ENCODE results near the gene VIPR2. TPM values are rescaled to one million over a fixed set of nuclear protein-coding genes. Genes with fewer than 3 reads are reported as not detected.

Gene VIPR2
- total RNA-seq, 1 experiment from 2014 or later: not detected

DNA sequence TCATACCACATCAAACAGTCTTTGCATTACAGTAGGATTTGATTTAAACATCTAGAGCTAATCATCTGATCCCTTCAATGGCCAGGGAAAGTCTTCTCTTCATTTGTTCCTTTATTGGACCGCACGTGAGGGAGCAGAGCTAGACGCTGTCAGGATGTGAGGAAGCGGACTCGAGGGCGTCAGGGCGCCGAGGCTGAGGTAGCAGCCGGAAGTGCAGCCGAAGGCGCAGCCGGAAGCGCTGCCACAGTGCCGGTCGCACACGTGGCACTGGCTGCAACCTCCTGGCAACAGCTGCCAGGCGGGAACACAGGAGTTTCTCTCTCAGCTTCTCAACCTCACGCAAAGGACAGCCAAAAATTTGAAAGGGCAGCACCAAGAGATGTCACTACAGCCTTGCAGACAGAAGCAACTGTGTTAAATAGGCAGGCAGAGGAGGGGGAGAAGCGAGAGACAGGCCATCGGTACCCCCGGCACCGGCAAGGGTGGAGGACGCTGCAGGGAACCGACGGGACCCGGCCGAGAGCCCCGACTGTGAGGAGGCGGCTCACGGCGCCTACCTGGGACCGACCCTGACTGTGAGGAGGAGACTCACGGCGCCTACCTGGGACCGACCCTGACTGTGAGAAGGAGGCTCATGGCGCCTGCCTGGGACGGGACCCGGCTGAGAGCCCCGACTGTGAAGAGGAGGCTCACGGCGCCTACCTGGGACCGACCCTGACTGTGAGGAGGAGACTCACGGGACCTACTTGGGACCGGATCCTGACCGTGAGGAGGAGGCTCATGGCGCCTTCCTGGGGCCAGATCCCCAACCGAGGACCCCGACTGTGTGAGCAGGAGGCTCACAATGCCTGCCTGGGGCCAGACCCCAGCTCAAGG is 32.3 kb downstream of the VIPR2 start:
- no peaks in the 10 kb centered on the region for H3K9me3 ChIP-seq (ENCODE audit: low read length)
- H3K9ac ChIP-seq (ENCODE audit: low read length): no peak overlapping the region
- H3K27ac ChIP-seq (ENCODE audit: low read length): no peak overlapping the region
- no peaks in the 10 kb centered on the region for H3K27me3 ChIP-seq (ENCODE audit: low read length)
- DNase-seq: no peak
- H2AFZ ChIP-seq (ENCODE audit: low read length): no peak overlapping the region
- no peaks in the 10 kb centered on the region for H3K79me2 ChIP-seq (ENCODE audit: low read length)
- H4K20me1 ChIP-seq (ENCODE audit: insufficient read depth, low read depth, low read length): no peaks in the 10 kb centered on the region
- no peak overlapping the region for H3K4me2 ChIP-seq (ENCODE audit: low read depth, low read length, poor library complexity, severe bottlenecking)
- H3K9me2 ChIP-seq (replicated peaks; ENCODE audit: insufficient read depth, low read length): no peaks in the 10 kb centered on the region
- no peaks in the 10 kb centered on the region for H3K36me3 ChIP-seq (ENCODE audit: insufficient read depth, low read length)
- no peak overlapping the region for H3K4me3 ChIP-seq (ENCODE audit: low read length)
- H3K4me1 ChIP-seq (ENCODE audit: low read length): no peaks in the 10 kb centered on the region

DNA sequence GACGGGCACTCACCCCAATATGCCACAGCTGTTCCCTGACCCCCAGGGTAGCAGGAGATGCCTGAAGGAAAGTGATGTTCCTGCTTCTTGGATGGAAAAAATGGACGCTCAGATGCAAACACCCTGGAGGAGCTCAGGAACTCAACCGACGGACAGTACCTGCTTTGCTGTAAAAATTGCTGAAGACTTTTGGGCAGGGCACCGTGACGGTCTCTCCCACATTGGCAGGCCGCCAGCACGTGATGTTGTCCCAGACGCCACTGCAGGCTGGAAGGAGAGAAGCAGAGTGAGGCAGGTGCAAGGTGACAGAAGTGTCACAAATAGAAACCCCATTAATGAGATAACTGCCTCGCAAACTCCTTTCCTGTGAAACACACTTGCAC is 35.0 kb downstream of the VIPR2 start:
- Histone ChIP-seq H2AFZ (ENCODE audit: low read length) (no peak overlapping the region), H3K4me1 (ENCODE audit: low read length) (no peaks in the 10 kb centered on the region), H3K4me2 (ENCODE audit: low read depth, low read length, poor library complexity, severe bottlenecking) (no peak overlapping the region), H3K79me2 (ENCODE audit: low read length) (no peaks in the 10 kb centered on the region), H3K27ac (ENCODE audit: low read length) (no peak overlapping the region), H3K27me3 (ENCODE audit: low read length) (no peaks in the 10 kb centered on the region), H3K4me3 (ENCODE audit: low read length) (no peak overlapping the region), H3K9me3 (ENCODE audit: low read length) (no peaks in the 10 kb centered on the region), H3K9me2 (replicated peaks; ENCODE audit: insufficient read depth, low read length) (no peaks in the 10 kb centered on the region), H3K9ac (ENCODE audit: low read length) (no peak overlapping the region), H3K36me3 (ENCODE audit: insufficient read depth, low read length) (no peaks in the 10 kb centered on the region), H4K20me1 (ENCODE audit: insufficient read depth, low read depth, low read length) (no peaks in the 10 kb centered on the region)
- no peak for DNase-seq

DNA sequence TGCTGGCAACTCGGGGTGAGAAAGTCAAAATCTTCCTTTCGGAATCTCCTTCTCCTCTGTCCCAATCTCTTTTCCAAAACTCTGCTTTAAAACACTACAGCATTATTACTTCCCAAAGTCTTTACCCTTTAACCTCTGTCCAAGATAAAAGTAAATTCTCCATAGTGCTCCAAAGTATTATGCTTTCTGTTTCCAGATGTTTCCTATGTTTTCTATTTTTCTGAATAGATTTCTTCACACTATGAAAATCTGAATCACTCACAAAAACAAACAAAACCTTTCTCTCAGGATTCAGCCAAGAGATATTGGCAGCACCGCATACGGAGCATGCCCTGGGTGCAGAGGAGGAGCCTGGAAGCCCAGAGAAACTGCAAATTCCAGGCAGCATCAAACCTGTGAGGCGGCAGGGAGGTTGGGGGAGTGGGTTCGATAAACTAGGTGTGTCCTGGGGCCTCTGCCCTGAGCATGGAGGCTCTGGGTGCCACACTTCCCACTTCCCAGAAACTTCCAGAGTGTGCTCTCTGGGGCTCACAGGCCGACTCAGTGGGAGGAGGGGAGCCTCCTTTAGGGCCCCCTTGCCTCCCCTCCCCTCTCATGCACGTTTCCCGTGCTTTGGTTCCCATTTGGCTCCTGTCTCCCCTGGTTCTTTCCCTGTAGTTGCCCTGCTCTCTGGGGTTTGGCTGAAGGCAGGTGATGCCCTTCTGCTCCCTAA is 35.6 kb downstream of the VIPR2 start:
- no peak overlapping the region for H3K4me2 ChIP-seq (ENCODE audit: low read depth, low read length, poor library complexity, severe bottlenecking)
- no peaks in the 10 kb centered on the region for H3K27me3 ChIP-seq (ENCODE audit: low read length)
- no peak overlapping the region for H3K4me3 ChIP-seq (ENCODE audit: low read length)
- H2AFZ ChIP-seq (ENCODE audit: low read length): no peak overlapping the region
- H4K20me1 ChIP-seq (ENCODE audit: insufficient read depth, low read depth, low read length): no peaks in the 10 kb centered on the region
- no peak overlapping the region for H3K9ac ChIP-seq (ENCODE audit: low read length)
- no peaks in the 10 kb centered on the region for H3K4me1 ChIP-seq (ENCODE audit: low read length)
- H3K9me3 ChIP-seq (ENCODE audit: low read length): no peaks in the 10 kb centered on the region
- H3K27ac ChIP-seq (ENCODE audit: low read length): no peak overlapping the region
- H3K9me2 ChIP-seq (replicated peaks; ENCODE audit: insufficient read depth, low read length): no peaks in the 10 kb centered on the region
- no peak for DNase-seq
- H3K79me2 ChIP-seq (ENCODE audit: low read length): no peaks in the 10 kb centered on the region
- H3K36me3 ChIP-seq (ENCODE audit: insufficient read depth, low read length): no peaks in the 10 kb centered on the region

GRCh38 chr7:159108491-159108890 is 36.2 kb downstream of the VIPR2 start:
- Histone ChIP-seq H3K9me2 (replicated peaks; ENCODE audit: insufficient read depth, low read length) (no peaks in the 10 kb centered on the region), H3K9ac (ENCODE audit: low read length) (no peak overlapping the region), H2AFZ (ENCODE audit: low read length) (no peak overlapping the region), H3K4me2 (ENCODE audit: low read depth, low read length, poor library complexity, severe bottlenecking) (no peak overlapping the region), H3K9me3 (ENCODE audit: low read length) (no peaks in the 10 kb centered on the region), H3K27me3 (ENCODE audit: low read length) (no peaks in the 10 kb centered on the region), H3K4me1 (ENCODE audit: low read length) (no peaks in the 10 kb centered on the region), H3K79me2 (ENCODE audit: low read length) (no peaks in the 10 kb centered on the region), H4K20me1 (ENCODE audit: insufficient read depth, low read depth, low read length) (no peaks in the 10 kb centered on the region), H3K27ac (ENCODE audit: low read length) (no peak overlapping the region), H3K36me3 (ENCODE audit: insufficient read depth, low read length) (no peaks in the 10 kb centered on the region), H3K4me3 (ENCODE audit: low read length) (no peak overlapping the region)
- no peak for DNase-seq

DNA sequence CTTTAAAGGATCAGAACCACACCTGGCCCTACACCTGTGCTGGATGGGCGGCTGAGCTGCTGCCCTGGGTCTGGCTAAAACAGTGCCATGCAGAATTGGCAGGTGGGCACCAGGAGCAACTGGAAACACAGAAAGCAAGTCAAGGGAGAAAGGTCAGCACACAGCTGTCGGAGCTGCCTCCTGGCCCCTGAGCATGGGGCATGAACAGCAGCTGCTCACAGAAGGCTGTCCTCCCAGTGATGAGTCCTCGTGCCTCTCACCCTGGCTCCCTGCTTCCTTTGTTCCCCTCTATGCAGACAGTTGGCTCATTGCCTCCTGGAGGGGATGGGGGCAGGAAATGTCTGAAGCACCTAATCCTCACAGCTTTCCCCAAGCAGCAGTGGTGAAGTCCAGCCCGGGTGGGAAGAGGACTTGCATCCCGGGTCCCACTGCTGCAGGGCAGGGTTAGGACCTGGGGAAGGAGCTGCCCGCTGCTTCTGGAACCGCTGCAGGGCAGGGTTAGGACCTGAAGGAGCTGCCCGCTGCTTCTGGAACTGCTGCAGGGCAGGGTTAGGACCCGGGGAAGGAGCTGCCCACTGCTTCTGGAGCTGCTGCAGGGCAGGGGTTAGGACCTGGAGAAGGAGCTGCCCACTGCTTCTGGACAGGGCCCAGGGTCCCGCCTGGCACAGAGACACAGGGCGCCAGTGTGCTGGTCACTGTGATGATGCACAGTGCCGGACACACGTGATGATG is 37.3 kb downstream of the VIPR2 start:
- no peak overlapping the region for H2AFZ ChIP-seq (ENCODE audit: low read length)
- H3K9me3 ChIP-seq (ENCODE audit: low read length): no peaks in the 10 kb centered on the region
- no peaks in the 10 kb centered on the region for H3K79me2 ChIP-seq (ENCODE audit: low read length)
- no peaks in the 10 kb centered on the region for H4K20me1 ChIP-seq (ENCODE audit: insufficient read depth, low read depth, low read length)
- no peaks in the 10 kb centered on the region for H3K9me2 ChIP-seq (replicated peaks; ENCODE audit: insufficient read depth, low read length)
- no peak overlapping the region for H3K27ac ChIP-seq (ENCODE audit: low read length)
- H3K4me3 ChIP-seq (ENCODE audit: low read length): no peak overlapping the region
- no peak for DNase-seq
- no peaks in the 10 kb centered on the region for H3K36me3 ChIP-seq (ENCODE audit: insufficient read depth, low read length)
- H3K27me3 ChIP-seq (ENCODE audit: low read length): no peaks in the 10 kb centered on the region
- H3K4me2 ChIP-seq (ENCODE audit: low read depth, low read length, poor library complexity, severe bottlenecking): no peak overlapping the region
- no peaks in the 10 kb centered on the region for H3K4me1 ChIP-seq (ENCODE audit: low read length)
- H3K9ac ChIP-seq (ENCODE audit: low read length): no peak overlapping the region

DNA sequence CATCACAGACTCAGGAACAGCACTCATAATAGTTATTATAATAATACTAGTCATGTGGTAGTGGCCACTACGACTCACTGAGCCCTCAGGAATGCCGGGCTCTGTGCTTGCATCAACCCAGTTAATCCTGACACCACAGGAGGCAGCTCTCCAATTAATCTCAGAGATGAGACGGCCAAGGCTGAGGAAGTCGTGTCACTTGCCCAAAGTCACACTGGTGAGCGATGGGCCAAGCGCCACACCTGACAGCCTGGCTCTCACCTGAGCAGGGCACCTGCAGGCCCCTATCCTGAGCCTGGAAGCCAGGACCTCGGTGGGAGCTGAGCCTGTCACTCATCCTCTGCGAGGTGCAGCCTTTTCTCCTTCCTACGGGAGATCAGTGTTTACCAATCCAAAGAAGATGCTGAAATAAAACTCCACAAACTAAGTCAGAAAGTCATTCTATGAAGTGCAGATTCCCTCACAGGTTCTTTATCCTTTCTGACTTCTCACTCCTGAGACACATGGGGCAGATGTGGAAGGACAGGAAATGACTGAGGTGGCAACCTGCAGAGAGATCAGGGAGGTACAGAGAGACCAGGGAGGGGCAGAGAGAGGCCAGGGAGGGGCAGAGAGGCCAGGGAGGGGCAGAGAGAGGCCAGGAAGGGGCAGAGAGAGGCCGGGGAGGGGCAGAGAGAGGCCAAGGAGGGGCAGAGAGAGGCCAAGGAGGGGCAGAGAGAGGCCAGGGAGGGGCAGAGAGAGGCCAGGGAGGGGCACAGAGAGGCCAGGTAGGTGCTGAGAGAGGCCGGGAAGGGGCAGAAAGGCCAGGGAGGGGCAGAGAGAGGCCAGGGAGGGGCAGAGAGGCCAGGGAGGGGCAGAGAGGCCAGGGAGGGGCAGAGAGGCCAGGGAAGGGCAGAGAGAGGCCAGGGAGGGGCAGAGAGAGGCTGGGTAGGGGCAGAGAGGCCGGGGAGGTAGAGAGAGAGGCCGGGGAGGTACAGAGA is 38.5 kb downstream of the VIPR2 start:
- Histone ChIP-seq H3K9ac (ENCODE audit: low read length) (no peak overlapping the region), H3K9me2 (replicated peaks; ENCODE audit: insufficient read depth, low read length) (no peaks in the 10 kb centered on the region), H2AFZ (ENCODE audit: low read length) (no peak overlapping the region), H3K27me3 (ENCODE audit: low read length) (no peaks in the 10 kb centered on the region), H3K36me3 (ENCODE audit: insufficient read depth, low read length) (no peaks in the 10 kb centered on the region), H3K4me3 (ENCODE audit: low read length) (no peak overlapping the region), H3K4me1 (ENCODE audit: low read length) (no peaks in the 10 kb centered on the region), H4K20me1 (ENCODE audit: insufficient read depth, low read depth, low read length) (no peaks in the 10 kb centered on the region), H3K79me2 (ENCODE audit: low read length) (no peaks in the 10 kb centered on the region), H3K9me3 (ENCODE audit: low read length) (no peaks in the 10 kb centered on the region), H3K27ac (ENCODE audit: low read length) (no peak overlapping the region), H3K4me2 (ENCODE audit: low read depth, low read length, poor library complexity, severe bottlenecking) (no peak overlapping the region)
- DNase-seq: no peak

GRCh38 chr7:159105066-159105780 is 39.4 kb downstream of the VIPR2 start:
- no peaks in the 10 kb centered on the region for H3K4me1 ChIP-seq (ENCODE audit: low read length)
- no peaks in the 10 kb centered on the region for H4K20me1 ChIP-seq (ENCODE audit: insufficient read depth, low read depth, low read length)
- H3K4me2 ChIP-seq (ENCODE audit: low read depth, low read length, poor library complexity, severe bottlenecking): no peak overlapping the region
- H3K27ac ChIP-seq (ENCODE audit: low read length): no peak overlapping the region
- H3K4me3 ChIP-seq (ENCODE audit: low read length): no peak overlapping the region
- no peaks in the 10 kb centered on the region for H3K79me2 ChIP-seq (ENCODE audit: low read length)
- H2AFZ ChIP-seq (ENCODE audit: low read length): no peak overlapping the region
- DNase-seq: no peak
- no peaks in the 10 kb centered on the region for H3K36me3 ChIP-seq (ENCODE audit: insufficient read depth, low read length)
- H3K9me3 ChIP-seq (ENCODE audit: low read length): no peaks in the 10 kb centered on the region
- no peaks in the 10 kb centered on the region for H3K9me2 ChIP-seq (replicated peaks; ENCODE audit: insufficient read depth, low read length)
- H3K27me3 ChIP-seq (ENCODE audit: low read length): no peaks in the 10 kb centered on the region
- no peak overlapping the region for H3K9ac ChIP-seq (ENCODE audit: low read length)

Measured in Karpas-422 (cell line).